Mesendoderm (in vitro differentiated cells): ENCODE results near the gene SNAI3.

Source experiments
- DNase-seq: peaks from one replicate; pipeline ENCODE4 v3.0.0; 2013
- H2AK5ac ChIP-seq: 2 replicates; pipeline ENCODE4 v1.6.1; 2013; ENCODE audit warnings: low read length, inconsistent platforms
- H2BK120ac ChIP-seq: 2 replicates; pipeline ENCODE4 v1.6.1; 2013; ENCODE audit warnings: low read depth, mild to moderate bottlenecking, low read length, moderate library complexity, mixed read lengths
- H2BK15ac ChIP-seq: replicated peaks from 2 replicates; pipeline ENCODE4 v1.6.1; 2013; ENCODE audit warnings: low read depth, mild to moderate bottlenecking, moderate library complexity
- H2BK5ac ChIP-seq: 2 replicates; pipeline ENCODE4 v1.6.1; 2013; ENCODE audit warnings: low read length, inconsistent platforms
- H3K18ac ChIP-seq: 2 replicates; pipeline ENCODE4 v1.6.1; 2013; ENCODE audit warnings: mild to moderate bottlenecking, low read length, mixed read lengths
- H3K23ac ChIP-seq: one replicate; pipeline ENCODE4 v1.6.1; 2013; ENCODE audit warnings: low read length
- H3K27ac ChIP-seq: 2 replicates; pipeline ENCODE4 v1.5.1; 2013; ENCODE audit warnings: low read depth, mild to moderate bottlenecking, inconsistent platforms, low read length, moderate library complexity
- H3K27me3 ChIP-seq: 2 replicates; pipeline ENCODE4 v1.6.1; 2013; ENCODE audit warnings: low read length, control low read depth, mild to moderate bottlenecking, inconsistent platforms; ENCODE audit not compliant: insufficient read depth, poor library complexity
- H3K36me3 ChIP-seq: 2 replicates; pipeline ENCODE4 v1.6.1; 2013; ENCODE audit warnings: low read length, inconsistent platforms; ENCODE audit not compliant: control insufficient read depth, insufficient read depth
- H3K4ac ChIP-seq: one replicate; pipeline ENCODE4 v1.6.1; 2013; ENCODE audit warnings: low read depth, mild to moderate bottlenecking, low read length, moderate library complexity
- H3K4me1 ChIP-seq: 2 replicates; pipeline ENCODE4 v1.6.1; 2013; ENCODE audit warnings: low read depth, low read length, inconsistent platforms; ENCODE audit not compliant: control insufficient read depth
- H3K4me2 ChIP-seq: 2 replicates; pipeline ENCODE4 v1.6.1; 2013; ENCODE audit warnings: low read length
- H3K4me3 ChIP-seq: 2 replicates; pipeline ENCODE4 v1.5.1; 2013; ENCODE audit warnings: mild to moderate bottlenecking, low read length
- H3K56ac ChIP-seq: one replicate; pipeline ENCODE4 v1.6.1; 2013; ENCODE audit warnings: low read length
- H3K79me1 ChIP-seq: 2 replicates; pipeline ENCODE4 v1.6.1; 2013; ENCODE audit warnings: low read length, inconsistent platforms
- H3K79me2 ChIP-seq: 2 replicates; pipeline ENCODE4 v1.6.1; 2013; ENCODE audit warnings: mild to moderate bottlenecking, low read length; ENCODE audit not compliant: control insufficient read depth, insufficient read depth
- H3K9ac ChIP-seq: 2 replicates; pipeline ENCODE4 v1.6.1; 2013; ENCODE audit warnings: low read length, inconsistent platforms
- H4K5ac ChIP-seq: one replicate; pipeline ENCODE4 v1.6.1; 2013; ENCODE audit warnings: low read length
- H4K8ac ChIP-seq: one replicate; pipeline ENCODE4 v1.6.1; 2013; ENCODE audit warnings: low read depth, mild to moderate bottlenecking, control low read depth, low read length, moderate library complexity
- WGBS: extraction: QIAGEN DNeasy Blood & Tissue Kit; methylation state at CpG from one replicate; pipeline ENCODE4 v1.1.7; 2013; ENCODE audit warnings: low lambda C conversion rate, missing lambda C conversion rate; ENCODE audit not compliant: insufficient coverage; ENCODE audit errors: extremely low coverage; 5-methylcytosine and 5-hydroxymethylcytosine counted together

The SNAI3 gene

GRCh38 chr16:88676502-88677242, 9.6 kb downstream of the SNAI3 start:
- no peak overlapping the region for H3K4ac ChIP-seq
- no peak overlapping the region for H4K5ac ChIP-seq
- no peak overlapping the region for H3K18ac ChIP-seq
- no peak overlapping the region for H3K56ac ChIP-seq
- H3K79me2 ChIP-seq = no peaks in the 10 kb centered on the region
- no peak overlapping the region for H3K23ac ChIP-seq
- no peaks in the 10 kb centered on the region for H3K27me3 ChIP-seq
- no peak overlapping the region for H3K9ac ChIP-seq
- H3K79me1 ChIP-seq = no peaks in the 10 kb centered on the region
- no peak overlapping the region for H3K4me2 ChIP-seq
- H2BK15ac ChIP-seq = no peak overlapping the region
- H3K27ac ChIP-seq = no peak overlapping the region
- WGBS = no CpG with 5 or more reads among the region's 22 CpGs
- no peak overlapping the region for H2BK5ac ChIP-seq
- H3K4me1 ChIP-seq = no peaks in the 10 kb centered on the region
- H2AK5ac ChIP-seq = no peak overlapping the region
- no peaks in the 10 kb centered on the region for H3K36me3 ChIP-seq
- no peak overlapping the region for H4K8ac ChIP-seq
- H3K4me3 ChIP-seq = no peak overlapping the region
- DNase-seq = no peak
- H2BK120ac ChIP-seq = no peak overlapping the region

GRCh38 chr16:88673716-88674379, 12.5 kb downstream of the SNAI3 start:
- Histone ChIP-seq H3K4me1 (no peaks in the 10 kb centered on the region), H3K23ac (no peak overlapping the region), H4K8ac (no peak overlapping the region), H3K4me3 (no peak overlapping the region), H3K4me2 (no peak overlapping the region), H2BK15ac (no peak overlapping the region), H3K18ac (no peak overlapping the region), H2BK5ac (no peak overlapping the region), H3K79me1 (no peaks in the 10 kb centered on the region), H3K36me3 (no peaks in the 10 kb centered on the region), H3K56ac (no peak overlapping the region), H3K27ac (no peak overlapping the region), H3K79me2 (no peaks in the 10 kb centered on the region), H3K9ac (no peak overlapping the region), H2BK120ac (no peak overlapping the region), H2AK5ac (no peak overlapping the region), H4K5ac (no peak overlapping the region), H3K27me3 (no peaks in the 10 kb centered on the region), H3K4ac (no peak overlapping the region)
- WGBS = no CpG with 5 or more reads among the region's 19 CpGs
- DNase-seq = no peak

DNA sequence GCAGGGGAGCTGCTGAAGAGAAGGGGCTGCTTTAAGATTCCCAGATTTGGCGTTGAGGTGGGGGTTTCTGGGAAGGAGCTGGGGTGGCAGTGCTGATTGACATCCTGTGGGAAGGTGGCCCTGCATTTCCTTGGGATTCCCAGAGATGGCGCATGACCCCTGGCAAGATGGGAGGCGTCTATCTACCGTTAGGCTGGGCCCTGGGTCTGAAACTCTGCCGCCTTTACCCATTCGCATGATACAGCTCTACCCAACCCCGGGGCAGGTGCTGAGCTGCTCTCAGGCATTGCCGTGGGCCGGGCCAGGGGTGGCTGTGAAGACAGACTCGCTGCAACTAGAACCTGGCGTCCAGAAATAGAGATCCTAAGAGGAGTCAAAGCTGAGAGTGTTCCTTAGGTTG, 13.5 kb downstream of the SNAI3 start:
- Histone ChIP-seq H3K9ac (no peak overlapping the region), H3K27me3 (no peaks in the 10 kb centered on the region), H3K4me1 (no peaks in the 10 kb centered on the region), H4K5ac (no peak overlapping the region), H3K4me2 (no peak overlapping the region), H3K27ac (no peak overlapping the region), H3K79me2 (no peaks in the 10 kb centered on the region), H3K4me3 (no peak overlapping the region), H3K18ac (no peak overlapping the region), H3K36me3 (no peaks in the 10 kb centered on the region), H2BK5ac (no peak overlapping the region), H3K79me1 (no peaks in the 10 kb centered on the region), H4K8ac (no peak overlapping the region), H2BK15ac (no peak overlapping the region), H3K4ac (no peak overlapping the region), H3K56ac (no peak overlapping the region), H2BK120ac (no peak overlapping the region), H2AK5ac (no peak overlapping the region), H3K23ac (no peak overlapping the region)
- peak; percentile 73 for DNase-seq
- WGBS = no CpG with 5 or more reads among the region's 11 CpGs

- no peak overlapping the region for H4K8ac ChIP-seq
- no peaks in the 10 kb centered on the region for H3K79me2 ChIP-seq
- no CpG with 5 or more reads among the region's 23 CpGs for WGBS
- no peak overlapping the region for H3K4ac ChIP-seq
- H3K36me3 ChIP-seq = no peaks in the 10 kb centered on the region
- H3K79me1 ChIP-seq = no peaks in the 10 kb centered on the region
- no peaks in the 10 kb centered on the region for H3K4me1 ChIP-seq
- H2BK120ac ChIP-seq = no peak overlapping the region
- no peak overlapping the region for H3K23ac ChIP-seq
- H3K18ac ChIP-seq = no peak overlapping the region
- H2AK5ac ChIP-seq = no peak overlapping the region
- DNase-seq = no peak
- H3K4me3 ChIP-seq = no peak overlapping the region
- H3K9ac ChIP-seq = no peak overlapping the region
- no peak overlapping the region for H2BK5ac ChIP-seq
- H3K27me3 ChIP-seq = no peaks in the 10 kb centered on the region
- H2BK15ac ChIP-seq = no peak overlapping the region
- no peak overlapping the region for H3K4me2 ChIP-seq
- no peak overlapping the region for H4K5ac ChIP-seq
- H3K27ac ChIP-seq = no peak overlapping the region
- no peak overlapping the region for H3K56ac ChIP-seq
Measured at GRCh38 chr16:88671806-88672205, 14.5 kb downstream of the SNAI3 start.

- Histone ChIP-seq H3K36me3 (no peaks in the 10 kb centered on the region), H2BK5ac (no peak overlapping the region), H3K56ac (no peak overlapping the region), H4K5ac (no peak overlapping the region), H3K27ac (no peak overlapping the region), H2BK120ac (no peak overlapping the region), H4K8ac (no peak overlapping the region), H3K18ac (no peak overlapping the region), H3K79me2 (no peaks in the 10 kb centered on the region), H3K4ac (no peak overlapping the region), H3K27me3 (no peaks in the 10 kb centered on the region), H3K9ac (no peak overlapping the region), H3K4me2 (no peak overlapping the region), H3K4me1 (no peaks in the 10 kb centered on the region), H3K79me1 (no peaks in the 10 kb centered on the region), H3K4me3 (no peak overlapping the region), H2AK5ac (no peak overlapping the region), H2BK15ac (no peak overlapping the region), H3K23ac (no peak overlapping the region)
- no peak for DNase-seq
- WGBS = no CpG with 5 or more reads among the region's 10 CpGs
Measured at GRCh38 chr16:88669980-88670379, 16.3 kb downstream of the SNAI3 start.
